Activated CD8-positive, alpha-beta memory T cell treated with anti-CD3 and anti-CD28 coated beads, Interleukin-2, amount 50 U/mL, for 24 hours (primary cell): ENCODE measurements around the gene TWF1.
"Not testable (repeated sequence)": the region's sequence is repeated elsewhere in the genome, so short reads cannot be mapped to it uniquely, and the experiment has no call there.

Source experiments
- DNase-seq: peaks from one replicate; pipeline ENCODE4 v3.0.0-alpha.2; 2020; ENCODE audit errors: extremely low read depth

Gene TWF1

GRCh38 chr12:43805149-43805859 is 813 bp downstream of the TWF1 start:
- DNase-seq: no peak

GRCh38 chr12:43797561-43798217 is 8.4 kb downstream of the TWF1 start:
- no peak for DNase-seq

- no peak for DNase-seq
These were observed 10.3 kb downstream of the TWF1 start for GRCh38 chr12:43795716-43796280.

- no peak for DNase-seq
These were observed 16.2 kb downstream of the TWF1 start for GRCh38 chr12:43789941-43790340.

GRCh38 chr12:43786899-43787693 is 19.0 kb downstream of the TWF1 start:
- DNase-seq: no peak

- DNase-seq: no peak
These were observed 29.6 kb downstream of the TWF1 start for GRCh38 chr12:43776498-43776897.

GRCh38 chr12:43766291-43766690 is 39.8 kb downstream of the TWF1 start:
- no peak for DNase-seq

GRCh38 chr12:43764528-43764927 is 41.6 kb downstream of the TWF1 start:
- DNase-seq: no peak

- no peak for DNase-seq
These were observed 42.3 kb downstream of the TWF1 start for GRCh38 chr12:43763769-43764168.

GRCh38 chr12:43762596-43762995 is 43.5 kb downstream of the TWF1 start:
- DNase-seq: no peak

GRCh38 chr12:43761500-43761899 is 44.6 kb downstream of the TWF1 start:
- no peak for DNase-seq

- DNase-seq: no peak
These were observed 45.7 kb downstream of the TWF1 start for GRCh38 chr12:43760396-43760795.

- peak; percentile 90 for DNase-seq
These were observed 47.2 kb downstream of the TWF1 start, which contains the start of the genes IRAK4 and PUS7L for GRCh38 chr12:43758728-43759563. IRAK4 (plus strand) TSS chr12:43758951; CDS start chr12:43768112, 9,161 bp downstream. PUS7L (minus strand) TSS chr12:43758790; CDS start chr12:43755245, 3,545 bp downstream.

- peak; percentile 3 for DNase-seq
These were observed 47.8 kb downstream of the TWF1 start for GRCh38 chr12:43758247-43758727.

GRCh38 chr12:43754015-43754414 is 52.1 kb downstream of the TWF1 start:
- DNase-seq: no peak

GRCh38 chr12:43751360-43751759 is 54.8 kb downstream of the TWF1 start:
- DNase-seq: not testable (repeated sequence)

- no peak for DNase-seq
These were observed 55.3 kb downstream of the TWF1 start for GRCh38 chr12:43750814-43751213.

- no peak for DNase-seq
These were observed 57.1 kb downstream of the TWF1 start for GRCh38 chr12:43749016-43749415.

GRCh38 chr12:43744826-43745225 is 61.3 kb downstream of the TWF1 start:
- DNase-seq: no peak
